IMR-90 (cell line): Measurements from ENCODE around the gene PSPH. TPM values are rescaled to one million over a fixed set of nuclear protein-coding genes. Genes with fewer than 3 reads are reported as not detected.
"Not testable (repeated sequence)": the region's sequence is repeated elsewhere in the genome, so short reads cannot be mapped to it uniquely, and the experiment has no call there.

Experiments
- ATAC-seq: fragments of 200-7000 bp; cut with Tn5 transposase; 2 replicates; pipeline ENCODE4 v1.9.1; 2020; ENCODE audit warnings: low read depth, mild to moderate bottlenecking, moderate library complexity
- BruUV-seq: library from RNA; stranded (reverse); fragments of 400-500 nt; replicated peaks from 2 replicates; lab custom pipeline; 2021; lab: Mats Ljungman, UMichigan
- CTCF ChIA-PET: fragments of 300-600 bp; formaldehyde crosslinking; extraction: SDS; loops from one replicate; lab custom pipeline; 2021; ENCODE audit warnings: antibody characterized with exemption; lab: Yijun Ruan, JAX
- POLR2A ChIA-PET: fragments of 300-600 bp; sonication (Branson Sonifier 250); formaldehyde crosslinking; loops from one replicate; lab custom pipeline; 2022; ENCODE audit warnings: antibody characterized with exemption; ENCODE audit not compliant: unreplicated experiment; lab: Charles Lee
- DNase-seq: peaks from one replicate; pipeline ENCODE4 v3.0.0; 2013
- H2AFZ ChIP-seq: replicated peaks from 2 replicates; pipeline ENCODE3; 2013; ENCODE audit warnings: low read length, mild to moderate bottlenecking; ENCODE audit not compliant: poor library complexity
- H2AK5ac ChIP-seq: 2 replicates; pipeline ENCODE4 v1.6.1; 2013; ENCODE audit warnings: low read depth, low read length, inconsistent platforms
- H2AK9ac ChIP-seq: replicated peaks from 2 replicates; pipeline ENCODE3; 2013; ENCODE audit warnings: mild to moderate bottlenecking, low read depth, low read length, moderate library complexity; ENCODE audit not compliant: poor library complexity
- H2BK120ac ChIP-seq: 2 replicates; pipeline ENCODE4 v1.6.1; 2013; ENCODE audit warnings: low read depth, low read length, inconsistent platforms
- H2BK15ac ChIP-seq: 3 replicates; pipeline ENCODE4 v1.6.1; 2013; ENCODE audit warnings: low read depth, low read length, inconsistent platforms
- H2BK20ac ChIP-seq: 2 replicates; pipeline ENCODE4 v1.6.1; 2013; ENCODE audit warnings: low read depth, mild to moderate bottlenecking, inconsistent platforms, low read length, moderate library complexity
- H2BK5ac ChIP-seq: 2 replicates; pipeline ENCODE4 v1.6.1; 2013; ENCODE audit warnings: mild to moderate bottlenecking, low read depth, low read length, inconsistent platforms; ENCODE audit not compliant: poor library complexity, severe bottlenecking
- H3K14ac ChIP-seq: replicated peaks from 2 replicates; pipeline ENCODE4 v1.6.1; 2013; ENCODE audit warnings: low read depth, low read length, inconsistent platforms
- H3K18ac ChIP-seq: 2 replicates; pipeline ENCODE4 v1.6.1; 2013; ENCODE audit warnings: low read depth, low read length, control low read depth
- H3K23ac ChIP-seq: 2 replicates; pipeline ENCODE4 v1.6.1; 2013; ENCODE audit warnings: low read depth, low read length, inconsistent platforms
- H3K27ac ChIP-seq: 2 replicates; pipeline ENCODE4 v1.5.1; 2013; ENCODE audit warnings: mild to moderate bottlenecking, control low read depth, low read length; ENCODE audit not compliant: insufficient read depth
- H3K27me3 ChIP-seq: 2 replicates; pipeline ENCODE4 v1.6.1; 2013; ENCODE audit warnings: low read length; ENCODE audit not compliant: control insufficient read depth, insufficient read depth
- H3K36me3 ChIP-seq: 2 replicates; pipeline ENCODE4 v1.6.1; 2013; ENCODE audit warnings: low read length, mixed read lengths; ENCODE audit not compliant: control insufficient read depth, insufficient read depth
- H3K4ac ChIP-seq: 2 replicates; pipeline ENCODE4 v1.6.1; 2013; ENCODE audit warnings: low read depth, low read length, inconsistent platforms
- H3K4me1 ChIP-seq: 2 replicates; pipeline ENCODE4 v1.6.1; 2013; ENCODE audit warnings: low read length, mixed read lengths; ENCODE audit not compliant: control insufficient read depth, insufficient read depth
- H3K4me2 ChIP-seq: 2 replicates; pipeline ENCODE4 v1.6.1; 2013; ENCODE audit warnings: low read depth, mild to moderate bottlenecking, control low read depth, low read length, moderate library complexity
- H3K4me3 ChIP-seq: 2 replicates; pipeline ENCODE4 v1.5.1; 2013; ENCODE audit warnings: low read depth, mild to moderate bottlenecking, control low read depth, low read length, moderate library complexity; ENCODE audit not compliant: insufficient read depth
- H3K56ac ChIP-seq: 2 replicates; pipeline ENCODE4 v1.6.1; 2013; ENCODE audit warnings: low read length, inconsistent platforms; ENCODE audit not compliant: insufficient read depth; ENCODE audit errors: extremely low read depth
- H3K79me1 ChIP-seq, 2 experiments: 2 replicates each; pipeline ENCODE4 v1.6.1; 2013; ENCODE audit warnings: low read length in 2 of 2, inconsistent platforms in 1 of 2, low read depth in 1 of 2
- H3K9ac ChIP-seq: 2 replicates; pipeline ENCODE4 v1.6.1; 2013; ENCODE audit warnings: low read depth, low read length, control low read depth
- H3K9me1 ChIP-seq: 2 replicates; pipeline ENCODE4 v1.6.1; 2013; ENCODE audit warnings: low read length, inconsistent platforms; ENCODE audit not compliant: insufficient read depth
- H3K9me3 ChIP-seq: 2 replicates; pipeline ENCODE4 v1.6.1; 2013; ENCODE audit warnings: low read length; ENCODE audit not compliant: control insufficient read depth, insufficient read depth
- H4K20me1 ChIP-seq: 2 replicates; pipeline ENCODE4 v1.6.1; 2013; ENCODE audit warnings: low read length, inconsistent platforms; ENCODE audit not compliant: insufficient read depth
- H4K5ac ChIP-seq: 2 replicates; pipeline ENCODE4 v1.6.1; 2013; ENCODE audit warnings: mild to moderate bottlenecking, low read depth, low read length, control low read depth
- H4K8ac ChIP-seq, 2 experiments: 2 replicates each; pipeline ENCODE4 v1.6.1; 2013; ENCODE audit warnings: low read depth in 2 of 2, low read length in 2 of 2, control low read depth in 1 of 2, inconsistent platforms in 1 of 2
- H4K91ac ChIP-seq: 2 replicates; pipeline ENCODE4 v1.6.1; 2013; ENCODE audit warnings: low read depth, low read length, inconsistent platforms; ENCODE audit not compliant: insufficient read depth
- POLR2A ChIP-seq: IDR thresholded peaks from 2 replicates; pipeline ENCODE4 v1.6.1; 2012; ENCODE audit warnings: mild to moderate bottlenecking, low read depth, low read length
- RFX5 ChIP-seq: IDR thresholded peaks from 2 replicates; pipeline ENCODE4 v1.8.0; 2012; ENCODE audit warnings: low read depth, mild to moderate bottlenecking, low read length, moderate library complexity
- WGBS, 2 experiments: methylation state at CpG; one replicate each; pipeline versions ENCODE4 v1.1.5 to v1.1.7; 2013; ENCODE audit warnings: missing lambda C conversion rate in 2 of 2; ENCODE audit not compliant: insufficient read length in 1 of 2; ENCODE audit errors: extremely low coverage in 2 of 2; 5-methylcytosine and 5-hydroxymethylcytosine counted together
- dilution Hi-C: fragments of 300-500 bp; cut with HindIII; formaldehyde crosslinking; loops from one replicate; pipeline ENCODE4 v1.14.3; 2018; ENCODE audit warnings: low sequenced_read_pairs; ENCODE audit not compliant: unreplicated experiment
- in situ Hi-C: fragments of 300-500 bp; cut with MboI; formaldehyde crosslinking; loops from 3 replicates; pipeline ENCODE4 v1.14.3; 2019; ENCODE audit warnings: low sequenced_read_pairs, inconsistent platforms, mixed read lengths
- intact Hi-C: fragments of 100-400 bp; cut with micrococcal nuclease; formaldehyde crosslinking; loops from 2 replicates; pipeline ENCODE4 v1.10.0; 2022
- polyA plus RNA-seq, 3 experiments: library from polyadenylated mRNA; depleted of rRNA; stranded (reverse); fragments of >200 nt; gene quantifications; 2 replicates each; pipeline ENCODE4 v1.2.3, GENCODE V29; 2012; ENCODE audit warnings: low replicate concordance in 1 of 3
- total RNA-seq: library from RNA; depleted of rRNA; stranded (reverse); fragments of >200 nt; gene quantifications from 2 replicates; pipeline ENCODE4 v1.2.3, GENCODE V29; 2012
- TF ChIP-seq, protein P1 (sequence below): conservative IDR thresholded peaks from 2 replicates; pipeline ENCODE4 v1.5.1; 2012; ENCODE audit warnings: mild to moderate bottlenecking, low read depth, low read length, improper control_type of control experiment

Gene PSPH
- total and polyA plus RNA-seq, 2 of the 4 experiments (the other 2 are of a cell fraction), result 31.8 to 48.4 TPM

DNA sequence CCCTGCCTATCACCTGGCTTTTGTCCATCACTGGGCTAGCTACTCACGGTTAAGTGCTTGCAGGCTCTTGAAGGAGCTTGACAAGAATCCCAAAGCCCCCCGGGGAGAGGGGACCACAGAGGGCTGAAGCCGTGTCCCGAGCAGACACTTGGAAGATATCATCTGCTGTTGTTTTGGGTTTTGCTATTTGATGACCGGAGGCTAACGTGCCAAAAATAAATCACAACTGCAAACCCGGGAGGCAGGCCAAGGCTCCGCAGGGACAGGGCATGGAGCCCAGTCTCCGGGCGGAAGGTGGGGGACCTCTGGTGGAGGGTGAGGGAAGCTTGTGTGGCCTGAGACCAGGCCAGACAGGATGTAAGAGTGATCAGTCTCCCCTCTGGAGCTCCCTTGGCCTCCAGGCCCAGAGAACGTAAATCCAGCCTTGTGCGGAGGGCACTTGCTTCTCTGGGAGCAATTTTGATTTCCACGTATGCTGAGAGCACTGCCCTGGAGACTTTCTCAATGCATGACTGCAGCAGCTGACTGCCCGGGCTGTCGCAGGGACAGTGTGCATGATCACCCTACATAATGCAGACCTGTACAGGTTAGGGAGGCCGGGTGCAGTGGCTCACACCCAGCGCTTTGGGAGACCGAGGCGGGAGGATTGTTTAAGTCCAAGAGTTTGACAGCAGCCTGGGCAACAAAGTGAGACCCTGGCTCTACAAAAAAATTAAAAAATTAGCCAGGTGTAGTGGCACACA, 41.7 kb upstream of the PSPH start, which contains the start of gene PHKG1 (continued):
- TF ChIP-seq, protein P1, sequence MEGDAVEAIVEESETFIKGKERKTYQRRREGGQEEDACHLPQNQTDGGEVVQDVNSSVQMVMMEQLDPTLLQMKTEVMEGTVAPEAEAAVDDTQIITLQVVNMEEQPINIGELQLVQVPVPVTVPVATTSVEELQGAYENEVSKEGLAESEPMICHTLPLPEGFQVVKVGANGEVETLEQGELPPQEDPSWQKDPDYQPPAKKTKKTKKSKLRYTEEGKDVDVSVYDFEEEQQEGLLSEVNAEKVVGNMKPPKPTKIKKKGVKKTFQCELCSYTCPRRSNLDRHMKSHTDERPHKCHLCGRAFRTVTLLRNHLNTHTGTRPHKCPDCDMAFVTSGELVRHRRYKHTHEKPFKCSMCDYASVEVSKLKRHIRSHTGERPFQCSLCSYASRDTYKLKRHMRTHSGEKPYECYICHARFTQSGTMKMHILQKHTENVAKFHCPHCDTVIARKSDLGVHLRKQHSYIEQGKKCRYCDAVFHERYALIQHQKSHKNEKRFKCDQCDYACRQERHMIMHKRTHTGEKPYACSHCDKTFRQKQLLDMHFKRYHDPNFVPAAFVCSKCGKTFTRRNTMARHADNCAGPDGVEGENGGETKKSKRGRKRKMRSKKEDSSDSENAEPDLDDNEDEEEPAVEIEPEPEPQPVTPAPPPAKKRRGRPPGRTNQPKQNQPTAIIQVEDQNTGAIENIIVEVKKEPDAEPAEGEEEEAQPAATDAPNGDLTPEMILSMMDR, result peak; percentile 27
- TF ChIP-seq POLR2A (no peak), RFX5 (no peak)

DNA sequence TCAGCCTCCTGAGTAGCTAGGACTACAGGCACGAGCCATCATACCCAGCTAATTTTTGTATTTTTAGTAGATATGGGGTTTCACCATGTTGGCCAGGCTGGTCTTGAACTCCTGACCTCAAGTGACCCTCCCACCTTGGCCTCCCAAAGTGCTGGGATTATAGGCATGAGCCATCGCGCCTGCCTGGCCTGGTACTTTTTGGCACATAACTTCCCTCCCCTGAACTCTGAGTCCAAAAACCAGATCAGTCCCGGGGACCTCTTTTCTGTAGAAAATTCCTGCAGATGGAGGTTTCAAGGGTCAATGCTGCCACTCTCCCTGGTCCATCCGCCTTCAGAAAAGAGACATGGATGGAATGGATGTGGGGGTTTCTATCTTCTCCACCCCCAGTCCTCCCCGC, 41.1 kb upstream of the PSPH start:
- H3K4ac ChIP-seq, H3K27ac ChIP-seq: not testable (repeated sequence)
- CTCF ChIA-PET, result interaction anchor here (1.0 to 2.1 kb wide), 3 partner anchors 8 to 14 kb away, joined by 3 to 6 read pairs (median 4); partner anchors contain the start of gene CHCHD2

More for the DNA sequence above, 41.1 kb upstream of the PSPH start:
- in situ Hi-C loops, result loop anchor here (25.0 kb wide), 2 partner anchors 805 to 1330 kb away; partner anchors contain the start of gene SEC61G
- H2BK15ac ChIP-seq, H3K4me3 ChIP-seq, H4K8ac ChIP-seq, dilution Hi-C loops, H3K27me3 ChIP-seq, H3K56ac ChIP-seq, H4K20me1 ChIP-seq, H3K4me1 ChIP-seq, H3K9ac ChIP-seq, H4K91ac ChIP-seq, H2AK5ac ChIP-seq, H4K5ac ChIP-seq, H3K36me3 ChIP-seq, H2AK9ac ChIP-seq, H3K79me1 ChIP-seq, H3K23ac ChIP-seq, BruUV-seq, DNase-seq, intact Hi-C loops, H3K18ac ChIP-seq, H3K9me1 ChIP-seq, H2BK20ac ChIP-seq, POLR2A ChIA-PET, H3K9me3 ChIP-seq, H2BK5ac ChIP-seq, H3K14ac ChIP-seq, H2BK120ac ChIP-seq: not testable (repeated sequence)
- ATAC-seq, result peak; percentile 8; the same call in 1 of the 2 replicates
- peak overlapping the region; percentile 29 for H3K4me2 ChIP-seq
- peak overlapping the region; percentile 70 for H2AFZ ChIP-seq
- WGBS, 2 experiments, result no CpG with 5 or more reads among the region's 6 CpGs
